HepG2 (cell line): ENCODE measurements around the gene NUAK2. TPM values are rescaled to one million over a fixed set of nuclear protein-coding genes. Genes with fewer than 3 reads are reported as not detected.
"Not testable (repeated sequence)": the region's sequence is repeated elsewhere in the genome, so short reads cannot be mapped to it uniquely, and the experiment has no call there.

ENCODE experiments used
- ATAC-seq: fragments of 200-7000 bp; cut with Tn5 transposase; 3 replicates; pipeline ENCODE4 v1.9.1; 2020; ENCODE audit warnings: mild to moderate bottlenecking, moderate library complexity
- BruUV-seq: library from RNA; stranded (reverse); fragments of 400-500 nt; replicated peaks from 2 replicates; lab custom pipeline; 2021; lab: Mats Ljungman, UMichigan
- CTCF ChIA-PET: fragments of 300-600 bp; formaldehyde crosslinking; extraction: SDS; loops from one replicate; lab custom pipeline; 2021; ENCODE audit warnings: low total read pairs, inconsistent platforms, low intra/inter-chr PET ratio; lab: Yijun Ruan, JAX
- POLR2A ChIA-PET: fragments of 350-600 bp; sonication (Branson Sonifier 250); formaldehyde crosslinking; loops from one replicate; lab custom pipeline; 2020; ENCODE audit warnings: antibody characterized with exemption, inconsistent platforms; lab: Yijun Ruan, JAX
- DNase-seq: peaks from one replicate; pipeline ENCODE4 v3.0.0-alpha.2; 2015; ENCODE audit warnings: low spot score
- FAIRE-seq: peaks from 3 replicates; lab custom pipeline; 2011; peaks lifted over from hg19 to GRCh38; lab: Jason Lieb, UNC
- H2AFZ ChIP-seq: one replicate; pipeline ENCODE4 v1.6.1; 2011; ENCODE audit warnings: low read length, inconsistent platforms
- H3K27ac ChIP-seq: fragments of 300-600 bp; 3 replicates; pipeline ENCODE4 v1.8.0; 2011; ENCODE audit warnings: mixed run types, mild to moderate bottlenecking, mixed read lengths, low read length, inconsistent platforms; ENCODE audit not compliant: insufficient read depth; ENCODE audit errors: extremely low read length
- H3K27me3 ChIP-seq, 2 experiments: fragments of 200-600 bp in 1 of 2; 2 replicates in 1 of 2; 3 replicates in 1 of 2; pipeline versions ENCODE4 v1.6.0 to v1.8.0; 2011; ENCODE audit warnings: low read length in 2 of 2, mild to moderate bottlenecking in 2 of 2, moderate library complexity in 2 of 2, inconsistent platforms in 1 of 2; ENCODE audit not compliant: insufficient read depth in 2 of 2, control insufficient read depth in 1 of 2
- H3K36me3 ChIP-seq, 2 experiments: fragments of 200-600 bp in 1 of 2; replicated peaks in 1 of 2; 2 replicates in 1 of 2; 3 replicates in 1 of 2; pipeline versions ENCODE4 v1.5.1 to v1.8.0; 2011; ENCODE audit warnings: low read length in 2 of 2, inconsistent platforms in 1 of 2; ENCODE audit not compliant: insufficient read depth in 2 of 2, control insufficient read depth in 1 of 2
- H3K4me1 ChIP-seq: 2 replicates; pipeline ENCODE4 v1.5.1; 2012; ENCODE audit warnings: low read length, inconsistent platforms; ENCODE audit not compliant: insufficient read depth
- H3K4me2 ChIP-seq: 2 replicates; pipeline ENCODE4 v1.6.0; 2011; ENCODE audit warnings: low read depth, low read length, inconsistent platforms
- H3K4me3 ChIP-seq, 3 experiments: fragments of 200-600 bp in 1 of 3; sonication (generic), shearing (Covaris generic) in 1 of 3; replicated peaks in 1 of 3; 2 replicates each; pipeline ENCODE4 v1.5.1; 2011 to 2016; ENCODE audit warnings: low read length in 3 of 3, inconsistent platforms in 2 of 3, low read depth in 2 of 3, mild to moderate bottlenecking in 2 of 3, control low read depth in 1 of 3, mixed read lengths in 1 of 3; ENCODE audit not compliant: insufficient read depth in 1 of 3
- H3K79me2 ChIP-seq: one replicate; pipeline ENCODE4 v1.6.1; 2011; ENCODE audit warnings: low read length, inconsistent platforms; ENCODE audit not compliant: insufficient read depth
- H3K9ac ChIP-seq: 2 replicates; pipeline ENCODE4 v1.6.0; 2011; ENCODE audit warnings: mild to moderate bottlenecking, low read depth, low read length, inconsistent platforms; ENCODE audit not compliant: insufficient read depth
- H3K9me3 ChIP-seq: 2 replicates; pipeline ENCODE4 v1.5.1; 2012; ENCODE audit warnings: mild to moderate bottlenecking, low read length
- H4K20me1 ChIP-seq: 2 replicates; pipeline ENCODE4 v1.6.0; 2011; ENCODE audit warnings: inconsistent platforms, mild to moderate bottlenecking, low read length, moderate library complexity; ENCODE audit not compliant: insufficient read depth
- ATF7-NPFF ChIP-seq: sonication (generic); formaldehyde crosslinking; IDR thresholded peaks from 2 replicates; pipeline ENCODE4 v1.8.1; 2023; ENCODE audit warnings: mild to moderate bottlenecking, low read depth, missing genetic modification reagents, moderate library complexity
- ETV5 ChIP-seq: IDR thresholded peaks from 2 replicates; pipeline ENCODE4 v1.6.1; 2018; ENCODE audit warnings: missing biosample characterization, missing genetic modification reagents, inconsistent platforms, borderline replicate concordance
- HDAC6 ChIP-seq: fragments of 200-600 bp; sonication (generic); IDR thresholded peaks from 2 replicates; pipeline ENCODE4 v1.7.0; 2017; ENCODE audit warnings: mild to moderate bottlenecking, antibody characterized with exemption, low read length, low read depth
- MED8 ChIP-seq: sonication (generic); formaldehyde crosslinking; IDR thresholded peaks from 2 replicates; pipeline ENCODE4 v1.8.1; 2023; ENCODE audit warnings: mild to moderate bottlenecking, missing genetic modification reagents; ENCODE audit not compliant: insufficient replicate concordance
- MTA3 ChIP-seq: sonication (generic); formaldehyde crosslinking; IDR thresholded peaks from 2 replicates; pipeline ENCODE4 v1.4.0; 2020; ENCODE audit warnings: missing genetic modification reagents
- PCBP2 ChIP-seq: fragments of 200-400 bp; formaldehyde crosslinking; optimal IDR thresholded peaks from 2 replicates; pipeline ENCODE3; 2018; ENCODE audit warnings: low read length, low read depth; ENCODE audit not compliant: poor library complexity, severe bottlenecking
- TCF7 ChIP-seq: sonication (generic); IDR thresholded peaks from 2 replicates; pipeline ENCODE4 v1.6.1; 2016; ENCODE audit warnings: antibody characterized with exemption, low read depth
- ZNF234 ChIP-seq: sonication (generic); formaldehyde crosslinking; conservative IDR thresholded peaks from 2 replicates; pipeline ENCODE4 v1.5.1; 2020; ENCODE audit warnings: mild to moderate bottlenecking, missing genetic modification reagents
- WGBS: methylation state at CpG from one replicate; pipeline ENCODE4 v1.1.6; 2017; ENCODE audit warnings: low lambda C conversion rate; 5-methylcytosine and 5-hydroxymethylcytosine counted together
- in situ Hi-C: cut with HindIII; loops from 2 replicates; pipeline ENCODE4 v1.10.0; 2017; ENCODE audit warnings: low pct_unique_long_range_greater_than_20kb; ENCODE audit not compliant: extremely low pct_ligation_motif_present
- intact Hi-C: fragments of 100-400 bp; cut with micrococcal nuclease; formaldehyde crosslinking; loops from one replicate; pipeline ENCODE4 v1.10.0; 2022; ENCODE audit not compliant: unreplicated experiment
- polyA plus RNA-seq, 8 experiments: library from polyadenylated mRNA; depleted of rRNA in 3 of 8; stranded (reverse) in 7 of 8; unstranded in 1 of 8; fragments of >200 nt; fragmentation: Illumina TruSeq in 4 of 8; extraction: Trizol in 4 of 8; gene quantifications; 2 replicates each; pipeline versions ENCODE4 v1.2.1 to v1.2.3, GENCODE V29; 2011 to 2016; ENCODE audit warnings: low read depth in 4 of 8, missing spikeins in 1 of 8, mixed read lengths in 1 of 8; ENCODE audit not compliant: insufficient read depth in 1 of 8
- total RNA-seq, 5 experiments: library from RNA; depleted of rRNA; stranded (reverse); fragments of >200 nt; fragmentation: Illumina TruSeq; extraction: Trizol; gene quantifications; 2 replicates each; pipeline ENCODE4 v1.2.3, GENCODE V29; 2016; ENCODE audit warnings: low read depth in 1 of 5
- TF ChIP-seq, protein P1 (sequence below): IDR thresholded peaks from 2 replicates; pipeline ENCODE4 v1.6.1; 2016; ENCODE audit warnings: mild to moderate bottlenecking, missing biosample characterization, missing genetic modification reagents
- TF ChIP-seq, protein P2 (sequence below): sonication (generic); formaldehyde crosslinking; IDR thresholded peaks from 2 replicates; pipeline ENCODE4 v1.4.0; 2020; ENCODE audit warnings: missing genetic modification reagents, borderline replicate concordance

NUAK2 gene
- total and polyA plus RNA-seq, 2 of the 13 experiments (the other 11 are each of a cell fraction or from before 2014, with no cell fraction given), result 0.75 to 1.1 TPM

DNA sequence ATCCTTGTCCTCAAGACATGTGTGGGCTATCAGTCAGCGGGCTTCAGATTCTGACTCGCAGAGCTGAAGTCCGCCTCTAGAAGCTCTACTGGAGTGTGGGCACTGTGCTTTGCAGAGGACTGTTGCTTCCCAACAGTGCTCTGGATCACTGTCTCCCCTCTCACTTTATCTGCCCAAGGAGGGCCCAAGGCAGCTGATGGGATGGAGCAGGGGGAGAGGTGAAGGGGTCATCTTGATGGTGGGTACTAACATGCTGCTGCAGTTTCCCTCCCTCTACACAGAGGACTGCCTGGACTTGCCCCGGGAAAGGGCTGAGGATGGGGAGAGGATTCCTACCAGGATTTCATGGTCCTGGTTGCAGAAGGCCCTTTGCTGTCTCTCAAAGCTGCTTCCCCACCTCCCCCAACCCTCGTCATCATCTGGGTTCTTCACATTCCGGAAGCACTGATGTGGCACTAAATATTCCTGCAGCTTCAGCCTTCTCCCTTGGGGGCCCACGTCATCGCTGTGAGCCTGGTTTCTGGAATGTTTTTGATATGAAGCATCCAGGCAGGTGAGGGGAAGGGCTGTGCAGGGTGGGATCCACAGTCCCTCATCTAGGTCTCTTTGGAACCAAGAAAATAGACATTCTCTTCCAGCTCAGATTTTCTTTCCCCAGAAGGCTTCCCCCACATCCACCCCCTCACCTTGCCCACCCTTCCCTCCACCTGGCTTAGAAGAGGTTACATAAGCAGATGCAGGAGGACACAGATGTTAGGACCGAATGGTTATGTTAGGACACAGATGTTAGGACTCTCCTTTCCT, 23.2 kb downstream of the NUAK2 start (continued):
- TF ChIP-seq MTA3 (no peak), PCBP2 (no peak), MED8 (CRISPR knock-in tag) (no peak), ETV5 (peak; percentile 39; the same call in 1 of the 2 replicates), TCF7 (no peak), ZNF234 (CRISPR knock-in tag) (no peak), ATF7-NPFF (CRISPR knock-in tag) (no peak), HDAC6 (no peak)
- TF ChIP-seq, protein P1, sequence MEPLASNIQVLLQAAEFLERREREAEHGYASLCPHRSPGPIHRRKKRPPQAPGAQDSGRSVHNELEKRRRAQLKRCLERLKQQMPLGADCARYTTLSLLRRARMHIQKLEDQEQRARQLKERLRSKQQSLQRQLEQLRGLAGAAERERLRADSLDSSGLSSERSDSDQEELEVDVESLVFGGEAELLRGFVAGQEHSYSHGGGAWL (CRISPR knock-in tag), result no peak
- TF ChIP-seq, protein P2, sequence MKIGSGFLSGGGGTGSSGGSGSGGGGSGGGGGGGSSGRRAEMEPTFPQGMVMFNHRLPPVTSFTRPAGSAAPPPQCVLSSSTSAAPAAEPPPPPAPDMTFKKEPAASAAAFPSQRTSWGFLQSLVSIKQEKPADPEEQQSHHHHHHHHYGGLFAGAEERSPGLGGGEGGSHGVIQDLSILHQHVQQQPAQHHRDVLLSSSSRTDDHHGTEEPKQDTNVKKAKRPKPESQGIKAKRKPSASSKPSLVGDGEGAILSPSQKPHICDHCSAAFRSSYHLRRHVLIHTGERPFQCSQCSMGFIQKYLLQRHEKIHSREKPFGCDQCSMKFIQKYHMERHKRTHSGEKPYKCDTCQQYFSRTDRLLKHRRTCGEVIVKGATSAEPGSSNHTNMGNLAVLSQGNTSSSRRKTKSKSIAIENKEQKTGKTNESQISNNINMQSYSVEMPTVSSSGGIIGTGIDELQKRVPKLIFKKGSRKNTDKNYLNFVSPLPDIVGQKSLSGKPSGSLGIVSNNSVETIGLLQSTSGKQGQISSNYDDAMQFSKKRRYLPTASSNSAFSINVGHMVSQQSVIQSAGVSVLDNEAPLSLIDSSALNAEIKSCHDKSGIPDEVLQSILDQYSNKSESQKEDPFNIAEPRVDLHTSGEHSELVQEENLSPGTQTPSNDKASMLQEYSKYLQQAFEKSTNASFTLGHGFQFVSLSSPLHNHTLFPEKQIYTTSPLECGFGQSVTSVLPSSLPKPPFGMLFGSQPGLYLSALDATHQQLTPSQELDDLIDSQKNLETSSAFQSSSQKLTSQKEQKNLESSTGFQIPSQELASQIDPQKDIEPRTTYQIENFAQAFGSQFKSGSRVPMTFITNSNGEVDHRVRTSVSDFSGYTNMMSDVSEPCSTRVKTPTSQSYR (CRISPR knock-in tag), result peak; percentile 74; the same call in 1 of the 2 replicates

DNA sequence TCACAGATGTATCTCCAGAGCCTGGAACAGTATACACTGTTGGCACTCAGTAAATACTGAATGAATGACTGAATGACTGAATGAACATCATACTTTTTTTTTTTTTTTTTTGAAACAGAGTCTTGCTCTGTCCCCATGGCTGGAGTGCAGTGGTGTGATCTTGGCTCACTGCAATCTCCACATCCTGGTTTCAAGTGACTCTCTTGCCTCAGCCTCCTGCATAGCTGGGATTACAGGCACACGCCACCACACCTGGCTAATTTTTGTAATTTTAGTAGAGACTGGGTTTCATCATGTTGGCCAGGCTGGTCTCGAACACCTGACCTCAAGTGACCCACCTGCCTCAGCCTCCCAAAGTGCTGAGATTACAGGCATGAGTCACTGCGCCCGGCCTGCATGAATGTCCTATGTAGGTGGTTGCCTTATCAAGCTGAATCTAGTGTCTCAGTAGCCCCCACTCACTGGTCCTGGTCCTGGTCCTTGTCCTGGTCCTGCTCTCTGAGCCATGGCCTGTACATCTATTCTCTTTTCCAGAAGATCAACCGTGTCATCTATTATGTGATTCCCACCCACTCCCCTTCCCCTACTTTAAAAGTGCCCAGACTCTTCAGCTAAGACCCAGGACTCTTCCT, 23.9 kb downstream of the NUAK2 start:
- ATAC-seq, intact Hi-C loops: not testable (repeated sequence)
- POLR2A ChIA-PET, result interaction anchor here (1.1 to 2.7 kb wide), 4 partner anchors 13 to 24 kb away, joined by 3 to 22 read pairs (median 6); no protein-coding TSS in a partner anchor

More for the DNA sequence above, 23.9 kb downstream of the NUAK2 start:
- H3K9me3 ChIP-seq, DNase-seq, BruUV-seq, H3K79me2 ChIP-seq, in situ Hi-C loops, CTCF ChIA-PET, H3K27ac ChIP-seq, H2AFZ ChIP-seq, H4K20me1 ChIP-seq, H3K36me3 ChIP-seq, H3K4me3 ChIP-seq, H3K27me3 ChIP-seq, FAIRE-seq, H3K9ac ChIP-seq: not testable (repeated sequence)
- H3K4me1 ChIP-seq, result peaks cover 89% of the 10 kb centered on the region
- WGBS, result 73% methylated on average over 5 of the region's 5 CpGs
- peak overlapping the region; percentile 21; the same call in 1 of the 2 replicates for H3K4me2 ChIP-seq
